Activated CD4-positive, CD25-positive, alpha-beta regulatory T cell (primary cell): Measurements from ENCODE around the gene COL27A1.

ENCODE experiments used
- DNase-seq, 4 experiments: peaks; one replicate each; lab custom pipeline; 2025; lab: John Stamatoyannopoulos, UW

Gene COL27A1

GRCh38 chr9:114247077-114247476 lies 91.7 kb downstream of the COL27A1 start:
- no peak for DNase-seq

DNA sequence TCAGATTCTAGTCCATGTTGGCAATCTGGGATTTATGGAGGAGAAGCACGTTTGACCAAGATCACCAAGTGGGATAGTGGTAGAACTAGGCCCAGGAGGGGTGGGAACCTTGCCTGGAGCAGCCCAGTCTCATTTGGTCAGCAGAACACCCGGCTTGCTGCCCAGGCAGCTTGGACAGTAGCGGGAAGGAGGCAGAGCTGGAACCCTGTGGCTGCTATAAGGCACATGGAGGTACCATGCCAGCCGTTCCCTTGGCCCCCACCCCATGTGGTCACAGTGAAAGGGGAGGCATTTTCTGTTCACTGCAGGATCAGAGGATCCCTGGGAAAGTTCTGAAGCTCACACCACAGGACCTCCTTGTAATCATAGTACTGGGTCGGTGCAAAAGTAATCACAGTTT lies 92.2 kb downstream of the COL27A1 start:
- DNase-seq: no peak

DNA sequence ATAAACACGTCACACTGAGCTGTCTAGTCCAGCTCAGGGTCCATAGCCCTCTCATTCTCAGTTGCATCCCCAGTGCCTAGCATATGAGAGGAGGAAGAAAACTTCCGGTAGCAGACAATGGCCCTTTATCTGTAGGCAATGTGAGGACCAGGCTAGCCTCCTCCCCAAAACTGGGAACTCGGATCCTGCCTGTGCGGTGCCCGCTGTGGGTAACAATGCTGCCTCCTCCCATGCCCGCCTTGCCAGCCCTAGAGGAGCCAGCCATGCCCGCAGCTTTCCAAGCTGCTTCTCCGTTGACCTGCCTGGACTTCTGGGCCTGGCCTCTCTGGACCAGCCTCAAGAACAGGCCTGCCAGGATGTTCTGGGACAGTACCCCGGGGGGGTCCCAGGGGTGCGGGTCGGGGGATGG lies 93.0 kb downstream of the COL27A1 start:
- no peak for DNase-seq

GRCh38 chr9:114249424-114250234 lies 94.3 kb downstream of the COL27A1 start:
- no peak for DNase-seq

DNA sequence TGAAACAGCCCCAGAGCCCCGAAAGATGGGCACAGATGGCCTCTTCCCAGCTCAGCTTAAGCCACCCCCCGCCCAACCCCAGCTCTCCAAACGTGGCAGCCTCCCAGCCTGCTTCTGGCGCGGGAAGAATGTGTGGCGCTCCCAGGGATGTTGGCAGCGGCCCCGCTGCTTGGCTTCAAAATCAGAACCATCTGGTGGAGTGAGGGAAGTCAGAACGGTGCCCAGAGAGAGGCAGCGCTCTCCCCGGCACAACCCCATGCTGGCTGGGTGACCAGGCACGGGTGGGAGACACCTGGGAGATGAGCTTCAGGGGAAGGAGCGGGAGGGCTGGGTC lies 94.9 kb downstream of the COL27A1 start:
- DNase-seq: no peak

DNA sequence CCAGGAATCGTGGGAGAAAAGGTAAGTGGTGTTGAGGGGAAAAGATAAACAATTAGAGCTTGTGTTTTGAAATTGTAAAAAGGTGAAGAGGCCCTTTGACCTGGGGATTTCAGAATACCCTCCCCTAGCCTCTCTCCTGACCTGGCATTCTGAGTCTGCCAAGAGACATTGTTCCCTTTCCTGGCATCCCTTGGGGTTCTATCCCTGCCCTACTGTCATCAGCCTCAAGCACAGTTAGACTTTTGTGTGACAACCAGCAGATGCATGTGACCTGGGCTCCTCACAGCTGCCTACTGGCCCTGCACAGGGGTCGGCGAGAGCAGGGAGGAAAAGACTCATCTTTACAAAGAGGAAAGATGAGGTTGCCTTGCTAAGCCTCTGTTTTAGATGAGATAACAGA lies 95.3 kb downstream of the COL27A1 start:
- no peak for DNase-seq

- no peak for DNase-seq
These were observed 97.1 kb downstream of the COL27A1 start for GRCh38 chr9:114252394-114252793.

GRCh38 chr9:114256827-114257328 lies 101.5 kb downstream of the COL27A1 start:
- DNase-seq: no peak

DNA sequence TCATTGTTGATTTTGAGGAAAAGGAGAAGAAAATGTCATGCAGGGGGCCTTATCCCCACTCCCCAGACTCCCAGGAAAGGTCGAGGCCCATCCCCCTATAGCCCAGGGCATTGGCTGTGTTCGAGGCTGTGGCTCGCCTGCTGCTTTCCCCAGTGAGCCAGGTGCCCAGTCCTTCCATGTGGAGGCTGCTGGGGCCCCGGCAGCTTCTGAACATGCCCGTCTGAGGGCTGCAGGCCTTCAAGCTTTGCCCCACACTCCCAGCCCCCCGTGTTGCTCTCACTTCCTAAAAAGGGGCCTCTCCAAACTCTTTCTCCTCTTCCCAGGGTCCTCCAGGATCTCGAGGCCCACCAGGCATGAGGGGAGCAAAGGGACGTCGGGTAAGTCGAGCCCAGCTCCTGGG lies 102.9 kb downstream of the COL27A1 start:
- DNase-seq: no peak

DNA sequence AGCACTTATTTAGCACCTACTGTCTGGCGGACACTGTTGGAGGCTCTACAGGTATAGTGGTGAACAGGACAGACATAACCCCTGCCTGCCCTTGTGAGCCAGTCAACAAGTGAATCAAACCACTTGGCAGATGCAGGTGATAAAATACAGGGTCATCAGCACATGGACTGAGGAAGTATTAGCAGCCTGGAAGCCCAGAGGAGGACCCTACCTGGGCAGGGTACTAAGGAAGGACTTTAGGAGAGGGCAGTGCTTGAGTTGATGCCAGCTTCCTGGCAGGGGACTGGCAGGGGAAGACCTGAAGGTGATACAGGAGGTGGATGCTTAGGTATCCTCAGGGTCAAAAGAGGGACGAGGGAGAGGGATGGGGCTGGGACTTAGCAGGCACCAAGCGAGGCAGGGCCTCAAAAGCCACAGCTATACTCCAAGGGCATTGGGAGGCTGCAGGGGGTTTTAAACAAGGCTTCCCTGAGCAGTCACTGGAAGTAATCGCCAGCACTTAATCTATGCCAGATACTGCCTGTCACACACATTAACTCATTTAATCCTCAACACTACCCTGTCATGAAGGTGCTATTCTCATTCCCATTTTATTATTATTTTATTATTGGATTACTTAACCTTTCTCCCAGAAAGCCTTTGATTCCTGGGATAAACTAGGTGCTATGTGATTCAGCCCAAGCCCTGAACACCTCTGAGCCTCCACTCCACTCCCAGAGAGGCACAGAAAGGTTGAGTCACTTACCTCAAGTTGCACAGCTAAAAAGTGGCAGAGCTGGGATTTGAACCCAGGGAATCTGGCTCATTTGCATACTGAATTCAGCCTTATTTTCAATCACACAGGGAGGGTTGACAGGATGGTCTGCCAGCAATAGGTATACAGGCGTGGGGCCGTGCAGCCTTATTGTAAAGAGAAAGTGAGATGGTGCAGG lies 103.8 kb downstream of the COL27A1 start:
- no peak for DNase-seq

DNA sequence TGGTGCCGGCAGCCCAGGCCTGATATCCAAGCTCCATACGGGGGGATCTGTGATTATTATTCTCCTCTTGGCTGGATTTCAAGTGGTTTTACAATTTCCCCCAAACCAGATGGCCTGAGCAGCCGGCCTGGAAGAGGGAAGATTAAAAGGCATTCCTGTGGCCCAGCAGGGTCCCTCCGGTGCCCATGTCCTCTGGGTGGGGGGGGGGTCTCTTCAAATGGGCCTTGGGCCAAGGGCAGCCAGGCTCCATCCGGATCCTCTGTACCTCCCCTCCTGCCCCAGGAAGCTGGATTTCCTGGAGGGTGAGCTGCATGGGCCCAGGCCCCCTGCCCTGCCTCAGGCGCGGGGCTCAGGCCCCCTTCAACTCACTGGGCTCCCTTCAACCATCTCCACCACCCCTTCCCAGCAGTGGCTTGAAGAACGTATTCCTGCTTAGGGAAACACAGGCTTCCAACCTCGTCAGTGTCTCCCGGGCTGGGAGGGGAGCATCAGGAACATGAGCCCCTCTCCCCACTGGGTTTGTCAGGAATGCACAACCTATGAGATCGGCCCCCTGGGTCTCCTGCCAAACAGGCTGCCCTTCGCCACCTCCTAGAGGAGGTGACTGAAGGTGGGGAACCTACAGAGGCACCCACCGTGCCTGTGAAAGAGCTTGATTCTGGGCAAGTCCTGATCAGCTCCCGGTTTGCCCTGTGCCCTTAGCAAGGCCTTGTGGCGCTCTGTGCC lies 104.6 kb downstream of the COL27A1 start:
- DNase-seq: no peak

- DNase-seq: no peak
These were observed 105.7 kb downstream of the COL27A1 start for GRCh38 chr9:114261026-114261425.

DNA sequence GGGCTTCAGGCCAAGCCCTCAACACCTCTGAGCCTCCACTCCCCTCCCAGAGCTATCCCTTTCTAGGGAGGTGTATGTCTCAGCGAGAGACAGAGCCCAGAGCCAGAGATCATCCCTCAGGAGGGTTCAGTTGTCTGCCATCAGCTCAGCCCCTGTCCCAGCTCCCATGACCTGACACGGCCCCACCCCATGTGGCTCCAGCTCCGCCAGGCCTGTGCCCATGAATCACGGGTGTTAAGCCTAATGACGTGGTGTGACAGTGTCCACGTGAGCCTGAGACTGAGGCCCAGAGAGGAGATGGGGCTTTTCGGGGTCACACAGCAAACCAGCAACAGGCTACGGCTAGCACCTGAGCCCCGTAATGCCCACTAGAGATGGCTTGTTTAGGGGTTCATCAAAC lies 106.7 kb downstream of the COL27A1 start:
- no peak for DNase-seq

GRCh38 chr9:114263853-114264510 lies 108.6 kb downstream of the COL27A1 start:
- DNase-seq: no peak

DNA sequence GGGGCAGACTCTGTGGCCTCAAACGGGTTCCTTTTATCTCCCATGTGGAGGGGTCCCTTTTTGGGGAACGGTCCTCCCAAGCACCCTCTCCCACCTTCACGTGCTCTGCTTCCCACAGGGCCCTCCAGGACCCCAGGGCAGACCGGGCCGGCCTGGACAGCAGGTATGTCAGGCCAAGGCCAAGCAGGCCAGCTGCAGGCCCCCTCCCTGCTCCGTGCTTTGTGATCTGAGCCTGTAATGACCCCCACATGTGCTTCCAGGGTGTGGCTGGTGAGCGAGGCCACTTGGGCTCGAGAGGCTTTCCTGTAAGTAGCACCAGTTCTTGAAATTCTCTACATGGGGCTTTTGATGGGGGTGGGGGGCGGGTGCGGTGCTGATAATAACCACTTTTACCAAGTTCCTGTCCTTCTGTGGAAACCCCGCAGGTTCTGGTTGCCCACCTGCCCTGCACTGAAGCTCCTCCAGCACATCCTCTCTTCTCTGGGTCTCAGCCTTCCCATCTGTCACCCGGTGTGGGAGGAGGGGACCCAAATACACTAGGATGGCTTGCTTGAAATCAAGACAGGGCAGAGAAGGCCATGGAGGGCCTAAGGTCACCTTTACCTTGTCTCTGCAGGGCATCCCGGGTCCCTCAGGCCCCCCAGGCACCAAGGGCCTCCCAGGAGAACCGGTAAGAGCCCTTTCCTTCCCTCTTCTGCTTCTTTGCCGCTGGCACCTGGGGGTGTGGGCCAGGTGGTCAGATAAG lies 109.6 kb downstream of the COL27A1 start:
- no peak for DNase-seq

- DNase-seq: no peak
These were observed 111.6 kb downstream of the COL27A1 start for GRCh38 chr9:114266969-114267368.

GRCh38 chr9:114269023-114269422 lies 113.7 kb downstream of the COL27A1 start:
- no peak for DNase-seq

DNA sequence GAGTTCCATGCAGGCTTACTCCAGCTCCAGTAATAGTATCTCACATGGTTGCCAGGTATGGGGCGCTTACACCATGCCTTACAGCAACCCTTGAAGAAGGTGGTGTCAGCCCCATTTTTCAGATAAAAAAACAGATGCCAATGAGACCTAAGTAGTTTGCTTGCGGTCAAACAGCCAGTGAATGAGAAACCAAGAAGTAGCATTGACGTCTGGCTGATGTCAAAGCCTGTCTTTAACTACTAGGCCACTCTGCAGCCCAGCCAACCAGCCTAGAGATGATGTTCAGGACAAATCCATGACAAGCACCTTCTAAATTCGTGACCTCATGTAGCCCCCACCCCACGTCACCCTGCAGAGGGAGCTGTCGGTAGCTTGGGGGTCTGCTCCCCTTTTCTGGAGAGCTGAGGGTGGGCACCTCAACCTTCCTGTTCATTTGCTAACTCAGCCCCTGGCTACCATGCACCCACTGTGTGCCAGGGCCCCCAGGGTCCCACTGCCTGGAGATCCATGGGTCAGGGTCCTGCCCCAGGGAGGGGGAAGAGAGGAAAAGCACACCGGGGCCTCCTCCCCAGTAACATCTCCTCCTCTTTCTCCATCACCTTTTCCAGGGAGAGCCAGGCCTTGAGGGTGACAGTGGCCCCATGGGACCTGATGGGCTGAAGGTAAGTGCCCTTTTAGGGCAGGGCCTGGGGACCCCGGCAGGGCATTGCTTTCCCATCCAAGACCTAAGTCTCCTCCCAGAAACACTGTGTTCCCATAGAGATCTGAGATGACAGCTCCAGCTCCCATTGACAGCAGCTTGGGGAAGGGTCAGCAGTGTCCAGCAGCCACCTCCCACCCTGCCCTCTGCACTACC lies 115.0 kb downstream of the COL27A1 start:
- no peak for DNase-seq

DNA sequence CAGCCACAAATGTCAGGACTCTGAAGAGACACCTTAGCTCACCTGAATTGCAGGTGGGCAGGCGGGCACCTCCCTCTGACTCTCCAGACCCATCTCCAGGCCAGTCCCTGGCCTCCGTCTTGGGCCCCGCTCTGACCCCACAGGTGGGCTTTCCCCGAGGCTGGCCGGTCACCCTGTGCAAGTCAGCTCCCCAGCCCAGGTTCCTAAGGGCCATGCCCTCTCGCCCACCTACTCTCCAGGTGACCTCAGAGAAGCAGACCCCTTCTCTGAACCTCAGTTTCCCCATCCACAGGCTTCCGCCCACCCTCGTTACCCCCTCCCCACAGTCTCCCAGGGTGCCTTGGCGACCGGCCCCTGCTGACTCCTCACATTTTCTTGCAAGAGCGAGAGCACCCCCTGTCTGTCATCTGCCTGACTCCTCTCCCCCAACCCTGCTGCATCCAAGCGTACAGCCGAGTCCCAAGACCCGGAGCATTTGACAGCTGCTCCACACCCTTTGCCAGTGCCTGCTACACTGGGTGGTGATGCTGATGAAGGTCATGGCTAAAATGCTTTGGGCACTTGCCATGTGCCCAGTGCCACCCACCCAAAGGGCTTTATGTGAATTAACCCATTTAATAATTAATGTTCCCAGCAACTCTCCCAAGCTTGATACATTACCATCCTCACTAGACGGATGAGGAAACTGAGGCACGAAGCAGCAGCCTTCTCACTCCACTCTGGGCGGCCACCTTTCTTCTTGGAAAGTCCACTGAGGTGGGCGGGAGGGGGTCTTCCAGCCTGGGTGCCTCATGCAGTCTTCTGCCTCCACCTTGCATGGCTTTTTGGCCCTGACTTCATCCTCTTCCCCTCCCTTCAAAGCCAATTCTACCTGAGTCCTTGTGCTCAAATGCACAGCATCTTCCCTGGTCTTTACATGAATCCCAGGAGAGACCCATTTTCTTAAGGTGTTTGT lies 116.5 kb downstream of the COL27A1 start:
- no peak for DNase-seq
